HUDEP-2 (cell line): ENCODE results near the gene PHLDB2.
A peak's percentile ranks its signal among the peaks of the same experiment; 100 is the strongest.
"Not testable (repeated sequence)": the region's sequence is repeated elsewhere in the genome, so short reads cannot be mapped to it uniquely, and the experiment has no call there.

Experiments
- DNase-seq, 76 experiments: peaks; one replicate each; lab custom pipeline; 2025; ENCODE audit not compliant: unreplicated experiment in 76 of 76; lab: John Stamatoyannopoulos, UW

The PHLDB2 gene

DNA sequence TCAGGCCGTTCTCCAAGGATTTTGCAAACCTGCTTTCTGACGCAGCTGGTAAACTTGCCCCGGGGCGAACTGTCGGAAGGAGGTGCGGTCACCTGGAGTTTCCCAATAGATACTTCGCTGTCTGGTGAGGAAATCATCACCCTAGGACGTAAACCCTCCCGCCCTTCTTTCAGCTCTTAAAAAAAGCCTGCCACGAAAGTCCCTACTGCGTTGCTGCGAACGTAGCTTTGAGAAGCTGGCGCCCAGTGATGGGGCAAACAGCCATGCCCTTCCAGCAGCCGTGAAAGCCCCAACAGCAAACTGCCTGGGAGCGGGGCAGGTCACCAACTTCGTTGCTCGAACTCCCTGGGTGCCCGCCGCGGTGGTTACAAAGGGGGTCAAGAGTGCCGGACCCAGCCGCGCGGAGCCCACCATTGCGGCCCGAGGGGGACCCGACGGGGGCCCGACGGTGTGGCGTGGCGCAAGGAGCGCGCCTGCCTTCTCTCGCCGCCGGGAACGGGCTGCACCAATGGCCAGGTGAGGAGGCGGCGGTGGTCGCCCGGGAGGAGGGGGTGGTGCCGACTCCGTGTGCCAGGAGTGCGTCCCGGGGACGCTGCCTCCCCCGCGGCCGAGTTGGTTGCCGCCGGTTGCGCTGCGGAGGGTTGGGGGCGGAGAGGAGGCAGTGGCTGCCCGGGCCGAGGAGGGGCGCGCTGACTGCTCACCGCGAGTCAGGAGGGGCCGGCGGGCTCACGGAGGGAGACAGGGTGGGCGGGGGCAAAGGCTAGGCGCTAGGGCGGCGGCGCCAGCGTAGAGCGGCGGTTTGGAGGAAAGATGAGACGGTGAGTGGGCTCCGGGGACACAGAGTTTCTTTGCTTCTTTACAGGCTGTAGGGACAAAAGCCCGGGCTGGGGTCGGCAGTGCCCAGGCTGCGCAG lies at the start of gene PHLDB2:
PHLDB2 (plus strand) TSS at position 205 of the 913 bp plus-strand sequence. CDS start 24,813 bp downstream, outside the sequence.
- DNase-seq: no peak

DNA sequence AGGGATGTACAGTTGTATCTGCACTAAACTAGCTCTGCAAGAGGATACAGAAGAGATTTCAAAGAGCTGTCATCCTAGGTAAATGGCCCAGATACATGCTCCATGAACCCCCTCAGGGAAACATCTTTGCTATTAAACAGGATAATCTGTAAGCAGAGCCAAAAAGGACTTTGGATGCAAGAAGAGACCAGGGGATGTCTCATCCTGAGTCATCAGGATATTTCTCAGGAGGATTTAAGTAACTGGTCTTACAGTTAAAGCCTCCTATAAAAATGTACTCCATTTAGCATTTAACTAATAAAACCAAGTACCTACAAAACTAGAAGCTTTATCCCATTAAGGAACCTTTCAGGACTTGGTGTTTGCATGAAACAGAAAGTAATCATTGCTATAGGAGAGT lies 48.2 kb upstream of the PHLDB2 start:
- DNase-seq: no peak

DNA sequence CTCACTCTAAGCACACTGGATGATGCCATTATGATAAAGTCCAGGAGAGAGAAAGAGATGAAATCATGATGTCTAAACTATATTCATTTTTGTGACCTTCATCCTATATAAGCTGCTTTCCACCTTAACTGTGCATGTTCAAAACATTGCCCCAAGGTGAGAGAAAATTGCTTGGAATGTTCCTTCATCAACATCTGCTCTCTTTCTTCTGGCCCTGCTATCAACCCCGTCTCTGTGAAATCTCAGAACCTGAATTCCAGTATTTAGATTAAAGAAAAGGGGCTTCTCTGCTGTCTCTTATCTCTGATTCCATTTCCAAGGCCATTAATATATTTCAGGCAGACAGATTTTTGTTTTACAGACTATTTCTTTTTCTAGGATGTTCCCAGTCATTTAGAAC lies 47.3 kb upstream of the PHLDB2 start:
- no peak for DNase-seq

DNA sequence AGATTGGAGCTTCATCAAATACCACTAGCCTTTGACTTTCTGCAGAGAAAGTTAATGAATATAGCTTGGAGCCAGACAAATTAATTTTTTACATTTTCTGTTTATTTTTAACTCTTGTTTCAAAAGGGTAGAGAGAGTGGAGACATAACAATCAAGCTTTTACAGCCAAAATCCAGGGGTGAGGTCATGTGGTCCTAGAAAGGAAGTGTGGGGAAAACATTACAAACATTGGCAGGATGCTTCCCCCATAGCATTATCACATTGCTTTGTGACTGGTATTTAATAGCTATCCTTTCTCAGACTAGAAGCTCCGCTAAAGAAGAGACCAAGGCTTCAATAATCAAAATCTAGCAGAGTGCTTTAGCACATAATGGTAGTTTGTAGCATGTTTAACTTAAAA lies 46.4 kb upstream of the PHLDB2 start:
- DNase-seq: no peak

DNA sequence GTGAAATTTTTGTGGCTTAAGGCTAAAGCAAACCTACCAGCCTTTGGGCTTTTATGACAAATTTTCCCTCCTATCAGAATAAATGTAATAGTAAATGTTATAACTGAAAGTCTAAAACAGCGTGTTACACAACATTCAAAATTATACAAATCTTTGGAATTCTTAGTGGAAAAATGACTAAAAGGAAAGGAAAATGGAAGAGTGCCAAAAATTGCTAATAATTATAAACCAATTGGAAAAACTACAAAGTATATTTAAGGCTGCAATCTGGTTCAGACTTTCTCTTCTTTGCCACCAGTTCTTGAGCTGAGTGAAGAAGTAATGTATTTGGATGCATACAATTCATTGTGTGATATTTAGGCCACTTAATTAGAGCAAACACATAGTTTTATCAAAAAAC lies 45.6 kb upstream of the PHLDB2 start:
- no peak for DNase-seq

DNA sequence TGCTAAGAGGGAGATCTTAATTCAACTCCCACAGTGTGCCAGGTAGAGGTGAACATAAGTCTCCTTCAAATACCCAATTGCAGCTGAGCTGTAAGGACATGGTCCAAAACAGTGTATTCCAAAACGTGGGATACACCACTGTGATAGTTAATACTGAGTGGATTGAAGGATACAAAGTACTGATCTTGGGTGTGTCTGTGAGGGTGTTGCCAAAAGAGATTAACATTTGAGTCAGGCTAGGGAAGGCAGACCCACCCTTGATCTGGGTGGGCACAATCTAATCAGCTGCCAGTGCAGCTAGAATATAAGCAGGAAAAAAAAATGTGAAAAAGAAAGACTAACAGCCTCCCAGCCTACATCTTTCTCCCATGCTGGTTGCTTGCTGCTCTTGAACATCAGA lies 45.1 kb upstream of the PHLDB2 start:
- peak in 8 of 76 experiments; percentile 1 to 33 (median 12) for DNase-seq

DNA sequence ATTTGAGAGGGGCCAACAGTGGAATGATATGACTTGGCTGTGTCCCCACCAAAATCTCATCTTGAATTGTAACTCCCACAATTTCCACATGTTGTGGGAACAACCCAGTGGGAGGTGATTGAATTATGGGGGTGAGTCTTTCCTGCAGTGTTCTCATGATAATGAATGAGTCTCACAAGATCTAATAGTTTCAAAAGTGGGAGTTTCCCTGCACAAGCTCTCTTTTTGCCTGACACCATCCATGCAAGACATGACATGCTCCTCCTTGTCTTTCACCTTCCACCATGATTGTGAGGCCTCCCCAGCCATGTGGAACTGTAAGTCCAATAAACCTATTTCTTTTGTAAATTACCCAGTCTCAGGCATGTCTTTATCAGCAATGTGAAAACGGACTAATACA lies 42.3 kb upstream of the PHLDB2 start:
- DNase-seq: not testable (repeated sequence)

DNA sequence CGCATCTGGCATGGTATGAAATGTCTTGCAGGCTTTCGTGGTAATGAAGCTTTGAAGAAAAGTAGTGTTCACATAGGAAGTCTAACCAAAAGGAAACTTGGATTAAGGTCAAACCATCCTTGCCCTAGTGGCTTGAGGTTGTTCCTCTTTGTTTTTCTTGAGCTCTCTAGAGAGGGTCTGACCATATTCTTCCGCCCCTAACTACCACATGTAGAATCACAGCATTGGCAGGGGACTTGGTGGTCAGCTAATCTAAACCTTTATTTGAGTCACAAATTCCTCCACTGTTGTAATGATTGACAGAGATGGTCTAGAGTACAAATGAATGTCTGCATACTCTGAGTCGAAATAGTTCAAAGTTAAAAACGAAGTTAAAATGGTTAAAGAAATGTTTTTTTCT lies 39.1 kb upstream of the PHLDB2 start:
- no peak for DNase-seq

DNA sequence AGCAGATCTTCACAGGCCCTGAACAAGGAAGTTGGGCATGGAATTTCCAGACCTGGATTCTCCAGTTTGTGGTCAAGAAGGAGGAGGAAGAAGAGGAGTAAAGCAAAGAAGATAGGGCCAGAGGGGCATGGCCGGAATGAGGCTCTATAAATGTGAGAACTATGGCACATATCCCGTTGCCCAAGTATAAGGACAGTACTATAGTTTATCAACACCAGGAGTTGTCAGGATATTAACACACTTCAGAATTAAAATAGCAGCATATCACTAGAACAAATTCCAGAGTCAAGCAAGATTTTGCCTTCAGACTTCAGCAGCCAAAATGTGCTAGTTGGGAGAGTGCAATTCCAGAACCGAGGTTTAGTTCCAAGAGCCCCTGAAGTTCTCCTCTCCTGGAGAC lies 38.4 kb upstream of the PHLDB2 start:
- DNase-seq: no peak

DNA sequence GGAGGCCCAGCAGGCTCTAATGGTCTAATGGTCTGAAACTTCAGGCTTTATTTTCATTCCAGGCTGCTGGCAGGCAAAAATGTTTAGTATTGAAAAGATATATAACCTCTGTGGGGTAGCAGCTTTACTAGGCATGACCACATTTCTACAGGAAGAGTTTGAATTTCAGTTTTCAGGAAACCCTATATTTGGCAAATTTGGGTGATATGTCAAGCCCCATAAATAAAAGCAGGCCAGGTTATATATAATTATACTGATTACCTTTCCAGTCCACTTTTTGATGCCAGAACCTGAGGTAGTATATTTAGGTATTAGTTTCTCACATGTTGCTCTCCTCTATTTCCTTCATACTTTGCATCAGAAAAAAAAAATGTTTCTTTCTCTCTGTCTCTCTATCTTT lies 37.2 kb upstream of the PHLDB2 start:
- no peak for DNase-seq

DNA sequence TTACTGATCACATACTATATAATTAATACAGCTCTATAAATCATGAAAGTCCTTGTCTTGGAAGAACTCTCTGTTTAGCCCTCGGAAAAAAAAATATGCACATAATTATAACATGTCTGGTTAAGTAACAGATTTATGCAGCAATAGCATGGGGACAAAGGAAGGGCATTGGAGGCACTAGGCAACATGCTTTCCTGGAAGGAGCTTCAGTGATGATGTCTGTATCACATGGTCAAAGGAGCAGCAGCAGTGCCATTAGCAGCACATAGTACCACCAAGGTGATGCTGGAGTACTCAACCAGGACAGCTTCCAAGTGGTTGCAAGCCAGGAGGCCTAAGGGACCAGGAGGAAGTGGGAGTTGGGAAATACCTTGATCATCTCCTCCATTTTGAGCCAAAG lies 36.3 kb upstream of the PHLDB2 start:
- no peak for DNase-seq

DNA sequence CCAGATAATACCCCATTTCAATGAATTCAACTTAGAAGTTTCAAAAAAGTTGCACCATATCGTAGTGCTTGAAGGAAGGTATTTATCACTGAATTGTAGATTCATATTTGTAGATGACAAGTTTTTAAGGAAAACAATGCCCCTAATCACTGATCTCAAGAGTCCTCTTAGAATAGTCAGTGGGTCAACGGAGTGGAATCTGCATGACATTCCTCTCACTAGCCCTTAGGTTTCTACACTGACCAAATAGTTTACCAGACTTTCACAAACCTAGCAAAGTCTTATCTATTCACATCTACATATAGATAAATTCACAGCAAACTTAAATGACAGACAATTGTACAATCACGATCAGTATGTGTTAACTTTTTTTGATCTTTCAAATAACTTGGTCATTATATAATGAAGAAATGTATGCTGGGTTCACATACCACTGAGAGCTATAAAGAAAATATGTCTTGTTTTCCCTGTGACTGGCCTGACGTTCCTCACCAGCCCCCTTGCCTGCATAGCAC lies 35.7 kb upstream of the PHLDB2 start:
- no peak for DNase-seq

DNA sequence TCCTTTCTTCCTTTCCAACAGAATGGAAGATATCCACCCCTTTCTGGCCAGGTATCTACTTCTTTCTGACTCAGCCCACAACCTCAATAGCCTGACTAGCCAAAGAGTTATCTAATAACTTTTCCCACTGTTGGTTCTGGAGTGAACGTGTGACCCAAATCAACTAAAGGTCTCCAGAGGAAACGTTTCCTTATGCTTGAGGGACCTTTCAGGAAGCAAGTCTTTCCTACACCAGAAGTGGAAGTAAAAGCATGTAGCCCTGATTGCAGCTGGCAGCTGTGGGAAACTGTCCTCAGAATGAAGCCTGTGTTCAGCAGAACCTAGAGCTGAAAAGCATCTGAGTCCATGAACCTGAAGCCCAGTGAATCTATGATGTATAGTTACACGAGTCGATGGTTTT lies 34.7 kb upstream of the PHLDB2 start:
- DNase-seq: no peak

DNA sequence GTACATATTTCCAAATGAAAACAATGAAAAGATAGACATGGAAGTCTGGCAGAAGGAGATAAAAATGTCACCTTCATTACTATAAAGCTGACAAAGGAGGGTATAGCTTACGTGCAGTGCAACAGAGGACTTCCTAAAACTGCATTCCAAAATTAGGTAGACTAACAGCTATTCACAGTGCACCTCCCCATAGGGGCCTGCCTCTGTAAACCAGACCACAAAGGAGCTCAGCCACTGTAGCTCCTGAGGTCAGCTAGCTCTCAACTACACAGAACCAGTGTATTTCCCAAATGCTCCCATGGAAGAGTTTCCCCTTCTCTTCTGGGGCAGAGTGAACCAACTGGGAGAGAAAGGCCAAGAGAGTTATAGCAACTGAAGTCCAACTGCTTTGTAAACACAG lies 31.2 kb upstream of the PHLDB2 start:
- no peak for DNase-seq

DNA sequence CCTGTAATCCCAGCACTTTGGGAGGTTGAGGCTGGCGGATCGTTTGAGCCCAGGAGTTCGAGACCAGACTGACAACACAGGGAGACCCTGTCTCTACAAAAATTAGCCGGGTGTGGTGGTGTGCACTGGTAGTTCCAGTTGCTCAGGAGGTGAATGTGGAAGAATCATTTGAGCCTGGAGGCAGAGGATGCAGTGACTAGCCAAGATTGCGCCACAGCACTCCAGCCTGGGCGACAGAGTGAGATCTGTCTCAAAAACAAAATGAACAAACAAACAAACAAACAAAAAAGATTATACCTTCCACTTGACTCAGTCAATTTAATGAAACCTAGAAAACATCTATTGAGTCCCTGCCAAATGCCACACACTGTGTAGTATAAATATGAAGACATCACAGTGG lies 30.5 kb upstream of the PHLDB2 start:
- DNase-seq: no peak

DNA sequence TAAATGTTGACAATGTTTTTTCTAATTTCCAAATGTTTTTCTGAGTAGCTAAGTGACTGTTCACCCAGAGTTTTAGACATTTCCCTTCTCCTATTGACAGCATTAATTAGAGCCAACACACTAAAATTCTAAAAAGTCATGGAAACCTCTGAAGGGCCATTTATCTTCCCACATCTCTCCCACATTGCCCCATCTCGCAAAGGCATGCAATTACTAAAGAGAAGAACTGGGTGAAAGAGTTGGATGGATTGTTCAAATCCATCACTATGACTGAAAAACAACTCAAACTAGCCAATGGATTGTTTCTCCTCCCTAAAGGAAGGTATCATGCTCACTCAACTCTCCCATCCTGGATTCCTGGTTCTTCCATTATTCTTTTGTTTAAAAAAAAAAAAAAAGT lies 30.0 kb upstream of the PHLDB2 start:
- DNase-seq: no peak

DNA sequence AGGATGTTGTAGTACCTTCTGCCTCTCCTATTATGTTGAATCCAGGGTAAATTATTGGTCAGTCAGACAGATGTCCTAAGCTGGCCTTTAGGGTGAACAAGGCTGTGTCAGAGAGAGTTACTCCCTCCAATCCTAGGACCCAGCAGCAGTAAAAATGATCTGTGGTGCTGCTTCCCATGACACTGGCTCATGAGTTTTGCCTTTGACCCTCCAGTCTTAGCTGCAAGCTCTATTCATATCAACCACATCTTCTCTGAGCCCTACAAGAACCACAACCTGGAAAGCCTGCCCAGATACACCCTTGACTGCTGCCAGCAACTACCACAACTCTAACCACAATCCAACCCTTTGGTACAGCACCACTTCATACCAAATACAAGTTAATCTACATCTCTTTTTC lies 27.2 kb upstream of the PHLDB2 start:
- DNase-seq: peak in 13 of 76 experiments; percentile 0 to 27 (median 10)

DNA sequence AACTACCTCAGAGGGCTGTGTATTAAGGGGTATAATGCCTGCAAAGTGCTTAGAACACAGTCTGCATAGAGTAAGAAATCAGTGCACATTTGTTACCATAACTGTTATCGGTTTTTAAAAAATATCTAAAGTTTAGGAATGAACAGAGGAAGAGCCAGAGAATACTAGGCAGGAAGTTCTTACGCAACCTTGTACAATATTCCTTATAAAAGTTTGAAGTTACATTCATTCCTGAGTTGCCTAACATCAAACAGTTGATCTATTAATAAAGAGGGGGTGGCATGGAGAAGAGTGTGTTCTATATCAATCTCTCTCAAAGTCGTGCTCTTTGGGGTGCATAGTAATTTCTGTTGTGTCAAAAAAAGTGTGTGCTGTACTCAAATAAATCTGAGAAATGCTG lies 22.0 kb upstream of the PHLDB2 start:
- no peak for DNase-seq

DNA sequence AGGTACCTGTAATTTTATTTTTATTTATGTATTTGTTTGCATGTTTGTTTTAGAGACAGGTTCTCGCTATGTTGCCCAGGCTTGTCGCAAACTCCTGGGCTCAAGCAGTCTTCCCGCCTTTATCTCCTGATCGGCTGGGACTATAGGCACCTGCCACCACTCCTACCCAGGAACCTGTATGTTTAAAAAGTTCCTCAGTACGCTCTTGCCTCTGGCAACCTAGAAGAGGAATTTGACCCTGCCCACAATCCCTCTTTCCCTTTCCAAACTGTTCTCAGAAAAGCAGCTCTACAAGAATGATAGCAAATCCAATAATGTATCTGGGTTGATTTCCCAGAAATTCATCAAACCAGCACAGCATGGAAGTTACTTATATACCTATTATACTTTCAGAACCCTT lies 20.9 kb upstream of the PHLDB2 start:
- no peak for DNase-seq

DNA sequence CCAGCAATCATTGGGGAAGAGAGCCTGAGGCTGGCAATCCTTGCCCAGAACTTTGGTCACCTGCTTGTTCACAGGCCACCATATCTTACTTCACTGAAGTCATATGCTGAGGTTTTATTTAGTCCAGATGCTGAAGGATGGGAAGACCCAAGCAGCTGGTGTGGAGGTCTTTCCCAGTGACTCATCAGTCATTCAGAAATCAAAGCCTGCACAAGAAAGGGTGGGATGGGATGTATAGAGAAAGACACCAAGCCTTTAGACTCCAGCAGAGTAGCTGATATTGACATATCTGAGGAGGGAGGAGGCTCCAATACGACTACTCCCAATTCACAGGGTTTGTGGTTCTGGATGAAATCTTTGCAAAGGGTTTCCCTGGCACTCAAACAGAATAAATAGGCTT lies 13.0 kb upstream of the PHLDB2 start:
- DNase-seq: no peak

DNA sequence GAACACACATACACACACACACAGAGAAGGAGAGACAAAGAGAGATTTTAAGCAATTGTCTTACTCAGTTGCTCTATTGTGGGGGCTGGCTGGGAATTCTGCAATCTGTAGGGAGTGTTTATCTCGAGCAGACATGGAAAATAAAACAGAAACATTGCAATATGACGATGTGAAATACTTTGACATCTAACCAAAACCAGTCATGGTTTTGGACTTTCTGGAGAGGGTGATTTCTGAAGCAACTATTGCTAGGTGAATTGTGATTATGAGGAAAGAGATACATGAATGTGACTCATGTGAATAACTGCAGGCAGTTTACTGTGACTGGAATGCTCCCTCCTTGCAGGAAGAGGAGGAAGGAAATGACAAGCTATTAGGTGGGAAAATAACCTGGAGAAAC lies 12.3 kb upstream of the PHLDB2 start:
- DNase-seq: no peak

DNA sequence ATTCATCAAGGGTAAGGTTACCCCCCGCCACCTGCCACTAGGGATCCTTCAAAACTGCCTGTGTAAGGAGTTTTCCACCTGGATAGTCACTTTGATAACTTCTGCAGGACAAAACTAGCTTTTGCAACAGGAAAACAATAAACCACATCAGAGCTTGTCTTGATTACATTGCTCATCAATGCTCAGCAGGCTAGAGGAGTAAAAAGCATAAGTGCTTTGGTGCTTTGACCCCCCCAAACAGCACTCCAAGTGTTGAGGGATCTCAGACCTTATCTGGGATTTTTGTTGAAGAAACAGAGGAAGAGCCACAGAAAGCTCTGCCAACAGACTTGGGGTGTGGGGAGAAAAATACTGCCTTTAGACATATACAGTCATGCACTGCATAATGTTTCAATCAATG lies 10.8 kb upstream of the PHLDB2 start:
- DNase-seq: no peak
